ENCODE data around the gene SEL1L3.

Gene SEL1L3

GRCh38 chr4:25753239-25753638, 109.5 kb downstream of the SEL1L3 start:
- TF ChIP-seq, protein P1, sequence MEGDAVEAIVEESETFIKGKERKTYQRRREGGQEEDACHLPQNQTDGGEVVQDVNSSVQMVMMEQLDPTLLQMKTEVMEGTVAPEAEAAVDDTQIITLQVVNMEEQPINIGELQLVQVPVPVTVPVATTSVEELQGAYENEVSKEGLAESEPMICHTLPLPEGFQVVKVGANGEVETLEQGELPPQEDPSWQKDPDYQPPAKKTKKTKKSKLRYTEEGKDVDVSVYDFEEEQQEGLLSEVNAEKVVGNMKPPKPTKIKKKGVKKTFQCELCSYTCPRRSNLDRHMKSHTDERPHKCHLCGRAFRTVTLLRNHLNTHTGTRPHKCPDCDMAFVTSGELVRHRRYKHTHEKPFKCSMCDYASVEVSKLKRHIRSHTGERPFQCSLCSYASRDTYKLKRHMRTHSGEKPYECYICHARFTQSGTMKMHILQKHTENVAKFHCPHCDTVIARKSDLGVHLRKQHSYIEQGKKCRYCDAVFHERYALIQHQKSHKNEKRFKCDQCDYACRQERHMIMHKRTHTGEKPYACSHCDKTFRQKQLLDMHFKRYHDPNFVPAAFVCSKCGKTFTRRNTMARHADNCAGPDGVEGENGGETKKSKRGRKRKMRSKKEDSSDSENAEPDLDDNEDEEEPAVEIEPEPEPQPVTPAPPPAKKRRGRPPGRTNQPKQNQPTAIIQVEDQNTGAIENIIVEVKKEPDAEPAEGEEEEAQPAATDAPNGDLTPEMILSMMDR (IDR thresholded peaks at IDR 0.05), result no peak

DNA sequence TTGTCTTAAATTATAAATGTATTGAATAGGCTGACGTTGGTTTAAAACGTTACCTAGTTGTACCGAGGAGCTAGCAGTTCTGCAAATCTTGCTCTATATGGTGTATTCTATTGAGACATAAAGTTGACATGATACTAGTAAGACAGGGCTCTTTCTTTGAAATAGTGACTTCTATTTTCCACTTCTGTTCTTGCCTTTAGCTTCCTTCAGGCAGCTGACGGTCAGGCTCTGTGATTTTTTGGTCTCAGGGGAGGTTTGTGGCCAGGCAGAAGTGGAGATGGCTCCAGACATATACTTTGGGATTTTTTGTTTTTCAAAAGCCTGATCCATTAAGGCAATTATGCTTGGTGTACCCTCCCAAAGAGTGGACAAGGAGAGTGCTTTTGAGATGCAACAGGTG, 111.9 kb downstream of the SEL1L3 start:
- TF ChIP-seq, protein P1 (IDR thresholded peaks at IDR 0.05), result no peak

- TF ChIP-seq, protein P1 (IDR thresholded peaks at IDR 0.05), result no peak
Measured at GRCh38 chr4:25749150-25749794, 113.5 kb downstream of the SEL1L3 start.

GRCh38 chr4:25743971-25744370, 118.8 kb downstream of the SEL1L3 start:
- TF ChIP-seq, protein P1 (IDR thresholded peaks at IDR 0.05), result no peak

- TF ChIP-seq, protein P1 (IDR thresholded peaks at IDR 0.05), result no peak
Measured at GRCh38 chr4:25729564-25729963, 133.2 kb downstream of the SEL1L3 start.

- TF ChIP-seq, protein P1 (IDR thresholded peaks at IDR 0.05), result no peak
Measured at GRCh38 chr4:25728886-25729285, 133.9 kb downstream of the SEL1L3 start.

DNA sequence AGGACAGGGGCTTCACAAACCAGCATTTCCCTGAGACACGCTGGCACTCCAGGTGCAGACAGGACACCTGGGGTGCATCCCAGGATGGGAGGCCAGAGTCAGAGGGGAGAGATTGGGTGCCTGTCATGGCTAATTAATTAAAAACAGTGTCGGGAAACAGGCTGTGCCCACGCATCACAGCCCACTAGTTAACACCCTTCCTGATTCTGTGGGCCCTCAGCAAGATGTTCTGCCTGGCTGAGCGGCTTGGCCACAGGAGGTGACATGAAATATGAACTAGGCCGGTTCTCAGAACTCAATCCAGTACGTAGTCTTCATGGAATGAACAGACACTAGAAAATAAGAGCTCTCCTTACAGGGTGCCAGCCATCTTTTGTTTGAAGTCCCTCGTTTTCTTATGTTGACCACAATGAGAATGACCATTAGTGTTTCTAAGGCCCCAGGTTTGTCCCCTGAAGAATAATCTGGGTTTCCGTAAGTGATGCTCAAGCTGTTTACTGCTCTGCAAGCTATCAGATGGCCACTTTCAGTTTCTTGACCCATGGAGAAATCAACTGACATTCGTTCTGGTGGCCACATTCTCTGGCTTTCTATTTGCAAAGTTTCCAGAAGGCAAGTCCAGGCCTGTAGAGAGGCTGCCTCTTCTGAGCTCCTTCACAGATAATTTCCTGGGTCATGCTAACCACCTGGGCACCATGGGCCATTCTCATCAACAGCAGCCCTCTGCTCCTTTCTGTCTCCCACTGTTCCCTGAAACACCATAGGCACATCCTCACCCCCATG, 134.9 kb downstream of the SEL1L3 start:
- TF ChIP-seq, protein P1 (IDR thresholded peaks at IDR 0.05), result no peak
